CD4-positive, alpha-beta memory T cell (primary cell): ENCODE results near the gene KIRREL2. TPM values are rescaled to one million over a fixed set of nuclear protein-coding genes. Genes with fewer than 3 reads are reported as not detected.
"Not testable (repeated sequence)": the region's sequence is repeated elsewhere in the genome, so short reads cannot be mapped to it uniquely, and the experiment has no call there.

Experiments
- CTCF ChIA-PET: fragments of 350-600 bp; sonication (Branson Sonifier 250); formaldehyde crosslinking; loops from one replicate; lab custom pipeline; 2021; ENCODE audit warnings: inconsistent platforms; ENCODE audit not compliant: partially characterized antibody; lab: Charles Lee
- POLR2A ChIA-PET: fragments of 350-600 bp; sonication (Branson Sonifier 250); formaldehyde crosslinking; loops from one replicate; lab custom pipeline; 2021; ENCODE audit not compliant: partially characterized antibody; lab: Charles Lee
- DNase-seq, 5 donors: peaks; one replicate each; pipeline versions ENCODE4 v3.0.0 to v3.0.0-alpha.2; 2020 to 2022; ENCODE audit warnings: mixed read lengths in 1 of 5
- H3K27ac ChIP-seq: one replicate; pipeline ENCODE4 v1.7.0; 2013; ENCODE audit warnings: low read depth, low read length
- H3K27me3 ChIP-seq: 2 replicates; pipeline ENCODE4 v1.7.0; 2013; ENCODE audit warnings: mild to moderate bottlenecking, low read length, moderate library complexity; ENCODE audit not compliant: insufficient read depth
- H3K36me3 ChIP-seq: 2 replicates; pipeline ENCODE4 v1.7.0; 2013; ENCODE audit warnings: mild to moderate bottlenecking, low read length, moderate library complexity; ENCODE audit not compliant: insufficient read depth
- H3K4me1 ChIP-seq: 2 replicates; pipeline ENCODE4 v1.7.0; 2013; ENCODE audit warnings: mild to moderate bottlenecking, low read length, moderate library complexity; ENCODE audit not compliant: insufficient read depth
- H3K4me3 ChIP-seq, 2 donors: one replicate each; pipeline ENCODE4 v1.7.0; 2013; ENCODE audit warnings: low read length in 2 of 2, mild to moderate bottlenecking in 1 of 2
- H3K9me3 ChIP-seq, 2 donors: one replicate each; pipeline ENCODE4 v1.7.0; 2013; ENCODE audit warnings: low read length in 2 of 2, control low read depth in 1 of 2; ENCODE audit not compliant: control insufficient read depth in 1 of 2
- H3K27ac Mint-ChIP-seq, 7 donors: one replicate each; pipeline ENCODE4 v1.8.0; 2020 to 2021; ENCODE audit warnings: mixed read lengths in 7 of 7, mild to moderate bottlenecking in 6 of 7, inconsistent platforms in 3 of 7, moderate library complexity in 3 of 7
- H3K27me3 Mint-ChIP-seq, 2 donors: one replicate each; pipeline ENCODE4 v1.8.0; 2020 to 2021; ENCODE audit warnings: mixed read lengths in 2 of 2
- H3K36me3 Mint-ChIP-seq, 2 donors: one replicate each; pipeline ENCODE4 v1.8.0; 2020 to 2021; ENCODE audit warnings: mixed read lengths in 2 of 2, inconsistent platforms in 1 of 2, mild to moderate bottlenecking in 1 of 2
- H3K4me1 Mint-ChIP-seq, 4 donors: one replicate each; pipeline ENCODE4 v1.8.0; 2020 to 2021; ENCODE audit warnings: mixed read lengths in 4 of 4, mild to moderate bottlenecking in 1 of 4
- H3K4me3 Mint-ChIP-seq, 8 donors: one replicate each; pipeline ENCODE4 v1.8.0; 2020 to 2021; ENCODE audit warnings: mixed read lengths in 8 of 8, mild to moderate bottlenecking in 7 of 8, moderate library complexity in 6 of 8, inconsistent platforms in 3 of 8
- H3K9me3 Mint-ChIP-seq, 8 donors: one replicate each; pipeline ENCODE4 v1.8.0; 2020 to 2021; ENCODE audit warnings: mixed read lengths in 8 of 8, mild to moderate bottlenecking in 5 of 8, inconsistent platforms in 3 of 8, moderate library complexity in 1 of 8
- intact Hi-C: fragments of 100-400 bp; cut with micrococcal nuclease; formaldehyde crosslinking; loops from one replicate; pipeline ENCODE4 v1.15.1; 2023
- polyA plus RNA-seq, 2 donors: library from polyadenylated mRNA; unstranded; fragments of 300-500 nt; fragmentation: Illumina TruSeq; gene quantifications; one replicate each; pipeline ENCODE4 v1.2.3, GENCODE V29; 2021
- total RNA-seq, 2 experiments: library from RNA; stranded (reverse); gene quantifications; one replicate each; pipeline ENCODE4 v1.2.3, GENCODE V29; 2021

The KIRREL2 gene
- total and polyA plus RNA-seq, 4 experiments from 2014 or later = 0.08 TPM; not detected in 3

GRCh38 chr19:35870124-35870736 is 13.5 kb downstream of the KIRREL2 start:
- DNase-seq, H3K36me3 Mint-ChIP-seq, H3K27ac ChIP-seq, H3K9me3 ChIP-seq, intact Hi-C loops, H3K27me3 ChIP-seq, H3K9me3 Mint-ChIP-seq, H3K36me3 ChIP-seq: not testable (repeated sequence)
- H3K4me1 ChIP-seq = peaks cover 24% of the 10 kb centered on the region
- ChIA-PET POLR2A (interaction anchor here (1.0 to 1.1 kb wide), 2 partner anchors 11 to 33 kb away, joined by 3 to 4 read pairs; no protein-coding TSS in a partner anchor), CTCF (interaction anchor here (0.9 kb wide), 1 partner anchor 61 kb away, joined by 3 read pairs; no protein-coding TSS in a partner anchor)
- peak overlapping the region in 1 of 2 donors; percentile 24 for H3K4me3 ChIP-seq
- Mint-ChIP-seq H3K4me1 (peaks cover 10 to 25% (median 13%) of the 10 kb centered on the region in 4 donors), H3K27ac (peak overlapping the region in 2 of 7 donors; percentile 73 to 74), H3K27me3 (peaks cover 20 to 39% of the 10 kb centered on the region in 2 donors), H3K4me3 (peak overlapping the region; percentile 64 to 89 (median 74))

GRCh38 chr19:35870798-35871197 is 14.1 kb downstream of the KIRREL2 start:
- Histone ChIP-seq H3K27ac (no peak overlapping the region), H3K36me3 (no peaks in the 10 kb centered on the region), H3K27me3 (peaks cover 4% of the 10 kb centered on the region), H3K4me3 (no peak overlapping the region), H3K9me3 (no peaks in the 10 kb centered on the region), H3K4me1 (peaks cover 24% of the 10 kb centered on the region)
- no peak for DNase-seq
- Mint-ChIP-seq H3K36me3 (no peaks in the 10 kb centered on the region), H3K27me3 (peaks cover 19 to 34% of the 10 kb centered on the region in 2 donors), H3K4me3 (peak overlapping the region in 2 of 8 donors; percentile 8 to 81), H3K27ac (no peak overlapping the region), H3K9me3 (no peaks in the 10 kb centered on the region), H3K4me1 (peaks cover 10 to 25% (median 13%) of the 10 kb centered on the region in 4 donors)
- CTCF ChIA-PET = no interaction called here
- intact Hi-C loops = no loop called here
- POLR2A ChIA-PET = no interaction called here

- Histone ChIP-seq H3K4me3 (no peak overlapping the region), H3K27ac (no peak overlapping the region), H3K4me1 (peaks cover 24% of the 10 kb centered on the region), H3K9me3 (no peaks in the 10 kb centered on the region), H3K27me3 (peaks cover 4% of the 10 kb centered on the region), H3K36me3 (no peaks in the 10 kb centered on the region)
- CTCF ChIA-PET = no interaction called here
- POLR2A ChIA-PET = no interaction called here
- Mint-ChIP-seq H3K27ac (no peak overlapping the region), H3K36me3 (no peaks in the 10 kb centered on the region), H3K4me3 (peak overlapping the region in 1 of 8 donors; percentile 41), H3K4me1 (peaks cover 10 to 25% (median 13%) of the 10 kb centered on the region in 4 donors), H3K9me3 (no peaks in the 10 kb centered on the region), H3K27me3 (peaks cover 22 to 37% of the 10 kb centered on the region in 2 donors)
- intact Hi-C loops = no loop called here
- no peak for DNase-seq
Measured at GRCh38 chr19:35871611-35872010, 14.9 kb downstream of the KIRREL2 start.

- Histone ChIP-seq H3K4me3 (no peak overlapping the region), H3K4me1 (peaks cover 24% of the 10 kb centered on the region), H3K27ac (no peak overlapping the region), H3K9me3 (no peaks in the 10 kb centered on the region), H3K36me3 (no peaks in the 10 kb centered on the region), H3K27me3 (peaks cover 4% of the 10 kb centered on the region)
- Mint-ChIP-seq H3K9me3 (no peaks in the 10 kb centered on the region), H3K27me3 (peaks cover 22 to 37% of the 10 kb centered on the region in 2 donors), H3K36me3 (no peaks in the 10 kb centered on the region), H3K27ac (no peak overlapping the region), H3K4me1 (peaks cover 10 to 25% (median 13%) of the 10 kb centered on the region in 4 donors), H3K4me3 (no peak overlapping the region)
- ChIA-PET CTCF (no interaction called here), POLR2A (no interaction called here)
- no peak for DNase-seq
- intact Hi-C loops = no loop called here
Measured at GRCh38 chr19:35872180-35872579, 15.5 kb downstream of the KIRREL2 start.

GRCh38 chr19:35874392-35874930 is 17.8 kb downstream of the KIRREL2 start:
- ChIA-PET POLR2A (no interaction called here), CTCF (no interaction called here)
- Mint-ChIP-seq H3K4me3 (no peak overlapping the region), H3K9me3 (no peaks in the 10 kb centered on the region), H3K36me3 (no peaks in the 10 kb centered on the region), H3K27ac (no peak overlapping the region), H3K4me1 (peaks cover 7 to 10% (median 8%) of the 10 kb centered on the region in 4 donors), H3K27me3 (peaks cover 21 to 33% of the 10 kb centered on the region in 2 donors)
- intact Hi-C loops = no loop called here
- Histone ChIP-seq H3K4me3 (no peak overlapping the region), H3K36me3 (no peaks in the 10 kb centered on the region), H3K9me3 (no peaks in the 10 kb centered on the region), H3K27me3 (peaks cover 11% of the 10 kb centered on the region), H3K27ac (no peak overlapping the region), H3K4me1 (peaks cover 12% of the 10 kb centered on the region)
- DNase-seq = no peak

GRCh38 chr19:35879068-35879467 is 22.4 kb downstream of the KIRREL2 start:
- ChIA-PET CTCF (interaction anchor here (1.5 to 5.7 kb wide), 2 partner anchors 53 to 186 kb away, joined by 4 to 125 read pairs; no protein-coding TSS in a partner anchor), POLR2A (no interaction called here)
- H3K27ac ChIP-seq = no peak overlapping the region
- H3K36me3 Mint-ChIP-seq = peaks cover 0 to 4% of the 10 kb centered on the region in 2 donors
- H3K27me3 Mint-ChIP-seq = peaks cover 12 to 22% of the 10 kb centered on the region in 2 donors
- H3K9me3 Mint-ChIP-seq = no peaks in the 10 kb centered on the region
- no peak overlapping the region for H3K4me3 Mint-ChIP-seq
- H3K4me3 ChIP-seq = no peak overlapping the region
- H3K36me3 ChIP-seq = no peaks in the 10 kb centered on the region
- no peaks in the 10 kb centered on the region for H3K9me3 ChIP-seq
- peaks cover 14% of the 10 kb centered on the region for H3K27me3 ChIP-seq
- peaks cover 7 to 14% (median 9%) of the 10 kb centered on the region in 4 donors for H3K4me1 Mint-ChIP-seq
- intact Hi-C loops = no loop called here
- no peak for DNase-seq
- no peak overlapping the region for H3K27ac Mint-ChIP-seq
- peaks cover 13% of the 10 kb centered on the region for H3K4me1 ChIP-seq

- intact Hi-C loops = loop anchor here (5.0 kb wide), 1 partner anchor 292 kb away; no protein-coding TSS in a partner anchor
- H3K9me3 Mint-ChIP-seq = no peaks in the 10 kb centered on the region
- Histone ChIP-seq H3K27me3 (peaks cover 14% of the 10 kb centered on the region), H3K9me3 (no peaks in the 10 kb centered on the region), H3K36me3 (no peaks in the 10 kb centered on the region), H3K27ac (no peak overlapping the region), H3K4me1 (peaks cover 13% of the 10 kb centered on the region), H3K4me3 (no peak overlapping the region)
- peak overlapping the region in 3 of 7 donors; percentile 32 to 68 (median 66) for H3K27ac Mint-ChIP-seq
- ChIA-PET POLR2A (no interaction called here), CTCF (interaction anchor here (1.5 to 5.7 kb wide), 3 partner anchors 14 to 187 kb away, joined by 4 to 125 read pairs (median 18); no protein-coding TSS in a partner anchor)
- H3K4me1 Mint-ChIP-seq = peaks cover 7 to 19% (median 9%) of the 10 kb centered on the region in 4 donors
- peaks cover 0 to 4% of the 10 kb centered on the region in 2 donors for H3K36me3 Mint-ChIP-seq
- peaks cover 11 to 21% of the 10 kb centered on the region in 2 donors for H3K27me3 Mint-ChIP-seq
- peak; percentile 59 to 71 (median 67) for DNase-seq
- peak overlapping the region in 1 of 8 donors; percentile 13 for H3K4me3 Mint-ChIP-seq
Measured at GRCh38 chr19:35879770-35880317, 23.1 kb downstream of the KIRREL2 start.
